HFFc6 (cell line): ENCODE results near the gene VCL. TPM values are rescaled to one million over a fixed set of nuclear protein-coding genes. Genes with fewer than 3 reads are reported as not detected.
"Not testable (repeated sequence)": the region's sequence is repeated elsewhere in the genome, so short reads cannot be mapped to it uniquely, and the experiment has no call there.

Experiments
- DNase-seq: peaks from one replicate; pipeline ENCODE4 v3.0.0-alpha.2; 2018
- H3K27ac Mint-ChIP-seq: 2 replicates; pipeline ENCODE4 v1.8.0; 2020; ENCODE audit warnings: mild to moderate bottlenecking, mixed read lengths
- H3K27me3 Mint-ChIP-seq: 2 replicates; pipeline ENCODE4 v1.8.0; 2021; ENCODE audit warnings: mild to moderate bottlenecking, moderate library complexity, mixed read lengths; ENCODE audit not compliant: insufficient read depth
- H3K36me3 Mint-ChIP-seq: 2 replicates; pipeline ENCODE4 v1.8.0; 2021; ENCODE audit warnings: low read depth, mixed read lengths
- H3K4me1 Mint-ChIP-seq: 2 replicates; pipeline ENCODE4 v1.8.0; 2020; ENCODE audit warnings: low read depth, mixed read lengths
- H3K4me3 Mint-ChIP-seq: 2 replicates; pipeline ENCODE4 v1.8.0; 2020; ENCODE audit warnings: mild to moderate bottlenecking, moderate library complexity, mixed read lengths
- H3K9me3 Mint-ChIP-seq: 2 replicates; pipeline ENCODE4 v1.8.0; 2020; ENCODE audit warnings: mild to moderate bottlenecking, mixed read lengths
- total RNA-seq, 6 experiments: library from RNA; stranded (reverse); fragmentation: NEBNext Ultra II Directional; extraction: Animal tissue kit (Norgen Biotek cat#: 25700); gene quantifications; 2 replicates in 1 of 6; 3 replicates in 5 of 6; pipeline ENCODE4 v1.2.3, GENCODE V29; 2021
- TF ChIP-seq, protein P1 (sequence below): fragments of 200-600 bp; sonication (generic); IDR thresholded peaks from 2 replicates; pipeline ENCODE4 v1.5.0; 2021; ENCODE audit warnings: antibody characterized with exemption, mild to moderate bottlenecking

The VCL gene
- total RNA-seq, 6 experiments from 2014 or later: 366 to 443 (median 406) TPM

DNA sequence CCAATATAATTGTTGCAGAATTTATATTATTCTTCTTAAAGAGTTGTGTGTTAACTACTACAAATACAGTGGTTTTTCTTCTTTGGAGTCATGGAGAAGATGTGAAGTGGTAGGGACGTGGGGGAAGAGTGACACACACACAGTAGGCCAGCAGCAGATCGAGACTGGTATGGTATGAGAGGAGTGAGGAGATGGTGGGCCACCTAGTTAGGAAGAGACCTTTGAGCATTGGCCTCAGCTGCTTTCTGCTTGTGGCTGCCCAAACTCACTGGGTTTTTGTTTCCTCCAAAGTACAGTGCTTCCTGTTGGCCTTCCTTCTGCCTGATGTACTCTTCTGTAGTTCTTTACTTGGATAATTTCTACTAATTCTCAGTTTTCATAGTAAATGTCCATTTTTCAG is 14.6 kb downstream of the VCL start:
- Mint-ChIP-seq H3K27me3 (peaks cover 2% of the 10 kb centered on the region; the same call in 1 of the 2 replicates), H3K4me1 (peaks cover 73% of the 10 kb centered on the region), H3K4me3 (peak overlapping the region; percentile 69; the same call in 1 of the 2 replicates), H3K27ac (peak overlapping the region; percentile 81), H3K9me3 (no peaks in the 10 kb centered on the region), H3K36me3 (peaks cover 32% of the 10 kb centered on the region)
- no peak for DNase-seq
- TF ChIP-seq, protein P1, sequence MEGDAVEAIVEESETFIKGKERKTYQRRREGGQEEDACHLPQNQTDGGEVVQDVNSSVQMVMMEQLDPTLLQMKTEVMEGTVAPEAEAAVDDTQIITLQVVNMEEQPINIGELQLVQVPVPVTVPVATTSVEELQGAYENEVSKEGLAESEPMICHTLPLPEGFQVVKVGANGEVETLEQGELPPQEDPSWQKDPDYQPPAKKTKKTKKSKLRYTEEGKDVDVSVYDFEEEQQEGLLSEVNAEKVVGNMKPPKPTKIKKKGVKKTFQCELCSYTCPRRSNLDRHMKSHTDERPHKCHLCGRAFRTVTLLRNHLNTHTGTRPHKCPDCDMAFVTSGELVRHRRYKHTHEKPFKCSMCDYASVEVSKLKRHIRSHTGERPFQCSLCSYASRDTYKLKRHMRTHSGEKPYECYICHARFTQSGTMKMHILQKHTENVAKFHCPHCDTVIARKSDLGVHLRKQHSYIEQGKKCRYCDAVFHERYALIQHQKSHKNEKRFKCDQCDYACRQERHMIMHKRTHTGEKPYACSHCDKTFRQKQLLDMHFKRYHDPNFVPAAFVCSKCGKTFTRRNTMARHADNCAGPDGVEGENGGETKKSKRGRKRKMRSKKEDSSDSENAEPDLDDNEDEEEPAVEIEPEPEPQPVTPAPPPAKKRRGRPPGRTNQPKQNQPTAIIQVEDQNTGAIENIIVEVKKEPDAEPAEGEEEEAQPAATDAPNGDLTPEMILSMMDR: no peak

DNA sequence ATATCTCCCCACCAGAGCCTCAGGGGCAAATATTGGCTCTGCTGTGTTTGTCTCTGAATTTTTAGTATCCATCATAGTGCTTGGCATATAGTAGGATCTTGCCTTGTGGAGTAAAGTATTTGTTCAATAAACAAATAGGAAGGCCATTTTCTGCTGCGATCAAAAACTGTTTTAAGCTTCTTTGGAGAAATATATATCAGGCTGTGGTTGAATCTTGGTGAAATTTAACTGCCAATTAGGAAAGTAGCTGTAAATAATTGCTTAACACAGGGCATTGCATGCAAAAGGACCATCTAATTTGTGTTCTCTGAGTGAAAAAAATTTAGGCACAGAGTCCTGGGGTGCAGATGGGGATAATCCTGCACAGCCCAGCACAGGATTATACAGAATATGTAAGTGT is 15.1 kb downstream of the VCL start:
- Mint-ChIP-seq H3K4me1 (peaks cover 67% of the 10 kb centered on the region), H3K9me3 (no peaks in the 10 kb centered on the region), H3K4me3 (peak overlapping the region; percentile 22), H3K36me3 (peaks cover 32% of the 10 kb centered on the region), H3K27ac (peak overlapping the region; percentile 81), H3K27me3 (peaks cover 2% of the 10 kb centered on the region; the same call in 1 of the 2 replicates)
- no peak for DNase-seq
- TF ChIP-seq, protein P1: no peak

DNA sequence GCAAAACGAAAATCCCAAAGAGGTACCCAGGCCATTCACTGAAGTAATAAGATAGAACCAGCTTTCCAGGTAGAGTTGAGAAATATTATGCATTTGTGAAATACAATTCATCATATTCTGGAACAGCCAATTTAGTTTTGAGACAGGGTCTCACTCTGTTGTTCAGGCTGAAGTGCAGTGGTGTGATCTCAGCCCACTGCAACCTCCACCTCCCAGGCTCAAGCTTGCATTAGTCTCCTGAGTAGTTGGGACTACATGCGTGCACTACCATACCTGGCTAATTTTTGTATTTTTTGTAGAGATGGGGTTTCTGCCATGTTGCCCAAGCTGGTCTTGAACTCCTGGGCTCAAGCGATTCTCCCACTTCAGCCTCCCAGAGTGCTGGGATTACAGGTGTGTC is 16.7 kb downstream of the VCL start:
- H3K4me1 Mint-ChIP-seq: peaks cover 72% of the 10 kb centered on the region
- H3K27ac Mint-ChIP-seq: not testable (repeated sequence)

DNA sequence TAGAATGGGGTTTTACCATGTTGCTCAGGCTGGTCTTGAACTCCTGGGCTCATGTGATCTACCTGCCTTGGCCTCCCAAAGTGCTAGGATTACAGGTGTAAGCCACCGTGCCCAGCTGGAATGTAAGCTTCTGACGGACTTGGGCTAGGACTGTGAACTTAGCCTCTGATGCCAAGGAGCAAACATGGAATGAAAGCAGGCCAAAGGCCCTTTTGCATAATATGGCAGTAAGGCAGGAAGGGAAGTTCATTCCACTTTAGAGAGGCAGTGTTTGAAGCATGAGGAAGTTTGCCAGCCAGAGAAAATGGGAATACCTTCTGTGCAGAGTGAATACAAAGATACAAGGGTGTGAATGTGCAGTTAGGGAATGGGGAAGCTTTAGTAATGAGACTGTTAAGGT is 20.3 kb downstream of the VCL start:
- Mint-ChIP-seq H3K9me3 (no peaks in the 10 kb centered on the region), H3K4me3 (no peak overlapping the region), H3K27ac (peak overlapping the region; percentile 53), H3K4me1 (peaks cover 70% of the 10 kb centered on the region), H3K36me3 (peaks cover 32% of the 10 kb centered on the region), H3K27me3 (peaks cover 2% of the 10 kb centered on the region; the same call in 1 of the 2 replicates)
- no peak for DNase-seq
- TF ChIP-seq, protein P1: no peak

More for the DNA sequence above, 16.7 kb downstream of the VCL start:
- not testable (repeated sequence) for H3K9me3 Mint-ChIP-seq, H3K27me3 Mint-ChIP-seq, DNase-seq, H3K4me3 Mint-ChIP-seq
- H3K36me3 Mint-ChIP-seq: peaks cover 38% of the 10 kb centered on the region

DNA sequence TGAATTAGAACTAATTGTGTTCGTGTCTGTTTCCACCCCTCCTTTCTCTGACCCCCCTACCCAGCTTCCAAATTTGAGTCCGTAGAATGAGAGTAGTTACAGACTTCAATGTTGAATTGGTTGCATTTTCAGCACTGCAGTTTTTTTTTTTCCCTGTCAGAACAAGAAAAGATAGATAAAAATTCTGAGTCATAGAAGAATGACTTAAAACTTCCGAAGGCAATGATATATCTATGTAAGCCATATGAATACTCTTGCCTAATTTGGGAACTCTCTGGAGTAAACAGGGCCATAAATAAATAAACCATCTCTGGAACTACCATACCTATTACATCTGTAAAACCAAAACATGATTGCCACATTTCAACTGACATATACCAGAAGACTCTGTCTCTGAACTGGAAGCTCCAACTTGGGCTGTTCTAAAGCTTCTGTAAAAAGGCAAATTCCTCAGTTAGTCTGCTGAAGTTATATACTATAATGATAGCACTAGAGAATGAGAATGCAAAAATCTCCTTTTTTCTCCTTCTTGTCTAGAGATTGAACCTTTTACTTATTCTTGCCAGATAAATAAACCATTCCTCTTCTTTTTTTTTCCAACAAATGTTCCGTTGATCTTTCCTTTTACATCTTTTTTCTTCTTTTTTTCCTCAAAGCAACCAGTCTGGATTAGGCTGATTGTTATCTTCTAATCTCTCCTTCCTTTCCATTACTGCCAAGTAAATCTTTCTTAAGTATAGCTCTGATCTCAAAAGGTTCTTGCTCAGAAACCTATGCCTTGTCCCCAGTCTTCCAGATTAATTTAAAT is 23.5 kb downstream of the VCL start:
- H3K4me1 Mint-ChIP-seq: peaks cover 81% of the 10 kb centered on the region
- peak; percentile 63 for DNase-seq
- peak overlapping the region; percentile 82 for H3K4me3 Mint-ChIP-seq
- H3K27ac Mint-ChIP-seq: peak overlapping the region; percentile 84
- peaks cover 32% of the 10 kb centered on the region for H3K36me3 Mint-ChIP-seq
- TF ChIP-seq, protein P1: no peak
- H3K9me3 Mint-ChIP-seq: no peaks in the 10 kb centered on the region
- H3K27me3 Mint-ChIP-seq: peaks cover 2% of the 10 kb centered on the region; the same call in 1 of the 2 replicates

DNA sequence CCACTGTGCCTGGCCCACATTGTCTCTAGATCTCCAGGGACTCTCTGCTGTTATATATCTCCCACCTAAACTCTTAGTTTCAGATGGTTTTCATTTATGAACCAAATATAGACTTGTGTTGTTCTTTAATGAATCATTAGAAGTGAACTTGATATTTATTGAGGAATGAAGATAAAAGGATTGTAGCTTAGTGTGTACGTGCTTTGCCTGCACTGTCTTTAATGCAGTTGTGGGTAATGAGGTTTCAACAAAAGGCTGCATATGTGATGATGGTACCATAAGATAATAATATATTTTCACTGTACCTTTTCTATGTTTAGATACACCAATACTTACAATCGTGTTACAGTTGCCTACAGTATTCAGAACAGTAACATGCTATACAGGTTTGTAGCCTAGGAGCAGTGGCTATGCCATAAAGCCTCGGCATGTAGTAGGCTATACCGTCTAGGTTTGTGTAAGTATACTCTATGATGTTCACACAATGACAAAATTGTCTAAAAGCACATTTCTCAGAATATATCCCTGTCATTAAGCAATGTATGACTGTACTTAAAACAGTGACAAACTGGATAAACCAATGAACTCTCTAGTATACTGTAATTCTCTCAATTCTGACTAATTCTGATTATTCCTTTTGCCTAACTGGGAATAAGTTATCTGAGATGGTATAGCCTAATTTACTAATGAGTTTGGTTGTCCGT is 25.2 kb downstream of the VCL start:
- 0 out of 2 replicates have a peak, but pooled peaks cover 2% of the 10 kb centered on the region for H3K27me3 Mint-ChIP-seq
- peaks cover 92% of the 10 kb centered on the region for H3K4me1 Mint-ChIP-seq
- peaks cover 41% of the 10 kb centered on the region for H3K36me3 Mint-ChIP-seq
- TF ChIP-seq, protein P1: no peak
- H3K27ac Mint-ChIP-seq: peak overlapping the region; percentile 78
- no peaks in the 10 kb centered on the region for H3K9me3 Mint-ChIP-seq
- peak; percentile 45 for DNase-seq
- H3K4me3 Mint-ChIP-seq: peak overlapping the region; percentile 63
